GM23248 (cell line): ENCODE data around the gene MYO5B.

Source experiments
- EZH2 ChIP-seq: fragments of 200-600 bp; sonication (generic); IDR thresholded peaks from 2 replicates; pipeline ENCODE4 v1.6.1; 2018; ENCODE audit warnings: antibody characterized with exemption, mild to moderate bottlenecking; ENCODE audit not compliant: insufficient read depth, poor library complexity, severe bottlenecking
- EZH2phosphoT487 ChIP-seq: fragments of 200-600 bp; sonication (generic); IDR thresholded peaks from 2 replicates; pipeline ENCODE4 v1.6.1; 2018; ENCODE audit warnings: antibody characterized with exemption, moderate library complexity, mild to moderate bottlenecking, low read depth; ENCODE audit not compliant: insufficient read depth

- TF ChIP-seq EZH2phosphoT487 (no peak), EZH2 (no peak)
These were observed 63.4 kb downstream of the MYO5B start for GRCh38 chr18:50131591-50131990.
